GM12864 (cell line): ENCODE measurements around the gene ATP2C1.

Source experiments
- DNase-seq: peaks from one replicate; pipeline ENCODE4 v3.0.0-alpha.2; 2011; ENCODE audit warnings: low read depth
- H3K4me3 ChIP-seq: 2 replicates; pipeline ENCODE4 v1.5.1; 2011; ENCODE audit warnings: mild to moderate bottlenecking, low read depth, low read length, control low read depth
- CTCF ChIP-seq: IDR thresholded peaks from 2 replicates; pipeline ENCODE4 v1.5.1; 2011; ENCODE audit warnings: low read depth, mild to moderate bottlenecking, moderate library complexity, low read length, control low read depth, inconsistent platforms; ENCODE audit errors: missing control alignments

The ATP2C1 gene

GRCh38 chr3:131008326-131008725, 114.4 kb downstream of the ATP2C1 start:
- DNase-seq, result no peak
- TF ChIP-seq CTCF, result no peak
- H3K4me3 ChIP-seq, result no peak overlapping the region

GRCh38 chr3:131009698-131010097, 115.8 kb downstream of the ATP2C1 start:
- no peak overlapping the region for H3K4me3 ChIP-seq
- no peak for DNase-seq
- TF ChIP-seq CTCF, result no peak

GRCh38 chr3:131018970-131019369, 125.1 kb downstream of the ATP2C1 start:
- no peak for DNase-seq
- TF ChIP-seq CTCF, result no peak
- H3K4me3 ChIP-seq, result no peak overlapping the region

- no peak for DNase-seq
- no peak overlapping the region for H3K4me3 ChIP-seq
- no peak for TF ChIP-seq CTCF
Observed at GRCh38 chr3:131020122-131020693, 126.3 kb downstream of the ATP2C1 start.

- no peak for TF ChIP-seq CTCF
- peak overlapping the region; percentile 81; the same call in 1 of the 2 replicates for H3K4me3 ChIP-seq
- DNase-seq, result no peak
Observed at GRCh38 chr3:131025539-131025938, 131.7 kb downstream of the ATP2C1 start.

- no peak for TF ChIP-seq CTCF
- peak within 1 kb of the TSS; percentile 81 for H3K4me3 ChIP-seq
- peak; percentile 55 for DNase-seq
Observed at GRCh38 chr3:131026321-131027151, 132.7 kb downstream of the ATP2C1 start, which contains the start of the genes ASTE1 and NEK11. Gene ASTE1 (minus strand): TSS chr3:131026825. CDS start chr3:131025306, 1,519 bp downstream. Gene NEK11 (plus strand): TSS chr3:131026877. CDS start chr3:131029709, 2,832 bp downstream.

- no peak overlapping the region for H3K4me3 ChIP-seq
- no peak for TF ChIP-seq CTCF
- no peak for DNase-seq
Observed at GRCh38 chr3:131028844-131029243, 135.0 kb downstream of the ATP2C1 start.
